HG03135 (cell line): ENCODE data around the gene NADK2.

Experiments used
- ATAC-seq: cut with Tn5 transposase; IDR thresholded peaks from one replicate; pipeline ENCODE4 v1.9.1; 2021; ENCODE audit warnings: mild to moderate bottlenecking, moderate library complexity; ENCODE audit not compliant: unreplicated experiment

The NADK2 gene

GRCh38 chr5:36246036-36246800, 4.5 kb upstream of the NADK2 start:
- ATAC-seq, result no peak

GRCh38 chr5:36244076-36244475, 2.4 kb upstream of the NADK2 start:
- no peak for ATAC-seq

- no peak for ATAC-seq
Measured at GRCh38 chr5:36243653-36244052, 1.9 kb upstream of the NADK2 start.

GRCh38 chr5:36242534-36243485, 1.1 kb upstream of the NADK2 start:
- ATAC-seq, result no peak

GRCh38 chr5:36240779-36241630, 720 bp downstream of the NADK2 start:
- ATAC-seq, result peak; percentile 32

- ATAC-seq, result no peak
Measured at GRCh38 chr5:36239370-36240293, 2.1 kb downstream of the NADK2 start.

GRCh38 chr5:36238502-36239295, 3.0 kb downstream of the NADK2 start:
- ATAC-seq, result no peak

GRCh38 chr5:36237751-36238150, 4.0 kb downstream of the NADK2 start:
- no peak for ATAC-seq

GRCh38 chr5:36236801-36237200, 4.9 kb downstream of the NADK2 start:
- ATAC-seq, result no peak

GRCh38 chr5:36232533-36232932, 9.2 kb downstream of the NADK2 start:
- no peak for ATAC-seq

- ATAC-seq, result no peak
Measured at GRCh38 chr5:36230151-36230790, 11.5 kb downstream of the NADK2 start.

- ATAC-seq, result no peak
Measured at GRCh38 chr5:36228505-36228904, 13.2 kb downstream of the NADK2 start.

- ATAC-seq, result no peak
Measured at GRCh38 chr5:36227046-36227445, 14.7 kb downstream of the NADK2 start.

GRCh38 chr5:36222620-36223019, 19.1 kb downstream of the NADK2 start:
- ATAC-seq, result no peak

GRCh38 chr5:36217988-36218387, 23.7 kb downstream of the NADK2 start:
- no peak for ATAC-seq

- ATAC-seq, result no peak
Measured at GRCh38 chr5:36217567-36217966, 24.2 kb downstream of the NADK2 start.

- no peak for ATAC-seq
Measured at GRCh38 chr5:36215910-36216309, 25.8 kb downstream of the NADK2 start.

- ATAC-seq, result no peak
Measured at GRCh38 chr5:36214436-36214835, 27.3 kb downstream of the NADK2 start.

GRCh38 chr5:36209664-36210063, 32.1 kb downstream of the NADK2 start:
- ATAC-seq, result no peak
